Measurements from ENCODE around the gene LHB. TPM values are rescaled to one million over a fixed set of nuclear protein-coding genes. Genes with fewer than 3 reads are reported as not detected.

Gene LHB
- total and polyA plus RNA-seq, 7 experiments from 2014 or later = not detected

- CTCF ChIA-PET = interaction anchor here (1.0 kb wide), 1 partner anchor 29 kb away, joined by 4 read pairs; no protein-coding TSS in a partner anchor
- H3K9me3 ChIP-seq (ENCODE audit: control insufficient read depth in 2 of 3, low read length in 3 of 3) = no peaks in the 10 kb centered on the region
- H3K9me3 Mint-ChIP-seq = peaks cover 0 to 2% (median 0%) of the 10 kb centered on the region in 11 donors
- peaks cover 0 to 25% (median 9%) of the 10 kb centered on the region in 5 donors for H3K36me3 Mint-ChIP-seq
- peaks cover 0 to 26% (median 2%) of the 10 kb centered on the region in 3 experiments for H3K36me3 ChIP-seq (ENCODE audit: control insufficient read depth in 2 of 3, insufficient read depth in 3 of 3, low read length in 3 of 3)
- peaks cover 22 to 34% (median 29%) of the 10 kb centered on the region in 7 donors for H3K4me1 Mint-ChIP-seq
- no peak overlapping the region for H3K4me3 ChIP-seq (ENCODE audit: low read length)
- ATAC-seq (no peak), DNase-seq (no peak)
- no peak overlapping the region for H3K27ac Mint-ChIP-seq
- intact Hi-C loops (cut with micrococcal nuclease) = no loop called here
- H3K27ac ChIP-seq (ENCODE audit: low read depth, low read length) = no peak overlapping the region
- H3K4me3 Mint-ChIP-seq = no peak overlapping the region
- no peaks in the 10 kb centered on the region for H3K27me3 Mint-ChIP-seq
- no peaks in the 10 kb centered on the region for H3K27me3 ChIP-seq (ENCODE audit: control insufficient read depth in 2 of 2, insufficient read depth in 2 of 2, low read length in 2 of 2)
- H3K4me1 ChIP-seq (ENCODE audit: control insufficient read depth in 2 of 2, insufficient read depth in 2 of 2, low read length in 2 of 2) = peaks cover 11 to 12% of the 10 kb centered on the region in 2 donors
- POLR2A ChIA-PET = no interaction called here
Measured at GRCh38 chr19:48988860-48989259, 28.0 kb downstream of the LHB start.

DNA sequence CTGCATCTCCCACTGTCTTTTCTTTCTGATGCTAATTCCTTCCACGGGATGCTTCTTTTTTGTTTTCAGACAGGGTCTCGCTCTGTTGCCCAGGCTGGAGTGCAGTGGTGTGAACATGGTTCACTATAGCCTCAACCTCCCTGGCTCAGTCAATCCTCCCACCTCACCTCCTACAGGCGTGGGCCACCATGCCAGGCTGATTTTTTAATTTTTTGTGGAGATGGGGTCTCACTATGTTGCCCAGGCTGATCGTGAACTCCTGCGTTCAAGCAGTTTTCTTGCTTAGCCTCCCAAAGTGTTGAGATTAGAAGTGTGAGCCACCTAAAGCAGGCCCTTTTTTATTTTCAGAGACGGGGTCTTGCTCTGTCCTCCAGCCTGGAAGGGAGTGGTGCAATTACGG lies 28.6 kb downstream of the LHB start:
- no peak overlapping the region for H3K27ac ChIP-seq (ENCODE audit: low read depth, low read length)
- H3K4me1 Mint-ChIP-seq = peaks cover 18 to 28% (median 25%) of the 10 kb centered on the region in 7 donors
- H3K27me3 ChIP-seq (ENCODE audit: control insufficient read depth in 2 of 2, insufficient read depth in 2 of 2, low read length in 2 of 2) = no peaks in the 10 kb centered on the region
- H3K9me3 ChIP-seq (ENCODE audit: control insufficient read depth in 2 of 3, low read length in 3 of 3) = no peaks in the 10 kb centered on the region
- H3K36me3 Mint-ChIP-seq = peaks cover 2 to 24% (median 13%) of the 10 kb centered on the region in 5 donors
- H3K4me1 ChIP-seq (ENCODE audit: control insufficient read depth in 2 of 2, insufficient read depth in 2 of 2, low read length in 2 of 2) = peaks cover 10 to 11% of the 10 kb centered on the region in 2 donors
- H3K36me3 ChIP-seq (ENCODE audit: control insufficient read depth in 2 of 3, insufficient read depth in 3 of 3, low read length in 3 of 3) = peaks cover 0 to 26% (median 2%) of the 10 kb centered on the region in 3 experiments
- no peaks in the 10 kb centered on the region for H3K27me3 Mint-ChIP-seq
- intact Hi-C loops (cut with micrococcal nuclease) = no loop called here
- H3K27ac Mint-ChIP-seq = peak overlapping the region in 1 of 9 donors; percentile 38
- no peak overlapping the region for H3K4me3 ChIP-seq (ENCODE audit: low read length)
- CTCF ChIA-PET = interaction anchor here (1.0 kb wide), 1 partner anchor 29 kb away, joined by 4 read pairs; no protein-coding TSS in a partner anchor
- DNase-seq = no peak
- POLR2A ChIA-PET = no interaction called here
- ATAC-seq = no peak
- no peak overlapping the region for H3K4me3 Mint-ChIP-seq
- H3K9me3 Mint-ChIP-seq = peaks cover 0 to 2% (median 0%) of the 10 kb centered on the region in 11 donors

GRCh38 chr19:48987323-48987722 lies 29.6 kb downstream of the LHB start:
- ChIA-PET POLR2A (interaction anchor here (1.5 kb wide), 1 partner anchor 30 kb away, joined by 3 read pairs; no protein-coding TSS in a partner anchor), CTCF (no interaction called here)
- DNase-seq (no peak), ATAC-seq (no peak)
- no peaks in the 10 kb centered on the region for H3K27me3 ChIP-seq (ENCODE audit: control insufficient read depth in 2 of 2, insufficient read depth in 2 of 2, low read length in 2 of 2)
- Mint-ChIP-seq H3K4me3 (no peak overlapping the region), H3K4me1 (peaks cover 16 to 23% (median 22%) of the 10 kb centered on the region in 7 donors), H3K9me3 (peaks cover 0 to 2% (median 0%) of the 10 kb centered on the region in 11 donors), H3K36me3 (peaks cover 4 to 27% (median 14%) of the 10 kb centered on the region in 5 donors), H3K27ac (no peak overlapping the region), H3K27me3 (no peaks in the 10 kb centered on the region)
- intact Hi-C loops (cut with micrococcal nuclease) = no loop called here
- H3K9me3 ChIP-seq (ENCODE audit: control insufficient read depth in 2 of 3, low read length in 3 of 3) = no peaks in the 10 kb centered on the region
- peaks cover 9% of the 10 kb centered on the region in 2 donors for H3K4me1 ChIP-seq (ENCODE audit: control insufficient read depth in 2 of 2, insufficient read depth in 2 of 2, low read length in 2 of 2)
- peaks cover 0 to 36% (median 2%) of the 10 kb centered on the region in 3 experiments for H3K36me3 ChIP-seq (ENCODE audit: control insufficient read depth in 2 of 3, insufficient read depth in 3 of 3, low read length in 3 of 3)
- no peak overlapping the region for H3K4me3 ChIP-seq (ENCODE audit: low read length)
- H3K27ac ChIP-seq (ENCODE audit: low read depth, low read length) = no peak overlapping the region

- Histone ChIP-seq H3K36me3 (ENCODE audit: control insufficient read depth in 2 of 3, insufficient read depth in 3 of 3, low read length in 3 of 3) (peaks cover 0 to 42% (median 2%) of the 10 kb centered on the region in 3 experiments), H3K9me3 (ENCODE audit: control insufficient read depth in 2 of 3, low read length in 3 of 3) (no peaks in the 10 kb centered on the region), H3K27ac (ENCODE audit: low read depth, low read length) (no peak overlapping the region), H3K27me3 (ENCODE audit: control insufficient read depth in 2 of 2, insufficient read depth in 2 of 2, low read length in 2 of 2) (no peaks in the 10 kb centered on the region), H3K4me1 (ENCODE audit: control insufficient read depth in 2 of 2, insufficient read depth in 2 of 2, low read length in 2 of 2) (no peaks in the 10 kb centered on the region), H3K4me3 (ENCODE audit: low read length) (no peak overlapping the region)
- no peak for ATAC-seq
- peaks cover 4 to 33% (median 14%) of the 10 kb centered on the region in 5 donors for H3K36me3 Mint-ChIP-seq
- H3K4me1 Mint-ChIP-seq = peaks cover 11 to 17% (median 15%) of the 10 kb centered on the region in 7 donors
- POLR2A ChIA-PET = interaction anchor here (0.9 to 1.5 kb wide), 2 partner anchors 21 to 32 kb away, joined by 3 read pairs; partner anchors contain the start of gene FTL
- DNase-seq = no peak
- CTCF ChIA-PET = interaction anchor here (0.6 kb wide), 2 partner anchors 263 to 350 kb away, joined by 3 read pairs; no protein-coding TSS in a partner anchor
- intact Hi-C loops (cut with micrococcal nuclease) = no loop called here
- no peak overlapping the region for H3K4me3 Mint-ChIP-seq
- peaks cover 0 to 2% (median 0%) of the 10 kb centered on the region in 11 donors for H3K9me3 Mint-ChIP-seq
- H3K27ac Mint-ChIP-seq = no peak overlapping the region
- no peaks in the 10 kb centered on the region for H3K27me3 Mint-ChIP-seq
Measured at GRCh38 chr19:48986211-48986610, 30.7 kb downstream of the LHB start.

GRCh38 chr19:48985711-48986110 lies 31.2 kb downstream of the LHB start:
- CTCF ChIA-PET = no interaction called here
- peaks cover 4 to 33% (median 14%) of the 10 kb centered on the region in 5 donors for H3K36me3 Mint-ChIP-seq
- H3K4me3 ChIP-seq (ENCODE audit: low read length) = no peak overlapping the region

GRCh38 chr19:48982280-48982679 lies 34.6 kb downstream of the LHB start:
- peaks cover 4 to 35% (median 7%) of the 10 kb centered on the region in 5 donors for H3K36me3 Mint-ChIP-seq
- DNase-seq (no peak), ATAC-seq (no peak)
- Histone ChIP-seq H3K9me3 (ENCODE audit: control insufficient read depth in 2 of 3, low read length in 3 of 3) (no peaks in the 10 kb centered on the region), H3K4me1 (ENCODE audit: control insufficient read depth in 2 of 2, insufficient read depth in 2 of 2, low read length in 2 of 2) (no peaks in the 10 kb centered on the region), H3K27ac (ENCODE audit: low read depth, low read length) (no peak overlapping the region), H3K36me3 (ENCODE audit: control insufficient read depth in 2 of 3, insufficient read depth in 3 of 3, low read length in 3 of 3) (peaks cover 0 to 35% (median 12%) of the 10 kb centered on the region in 3 experiments), H3K4me3 (ENCODE audit: low read length) (no peak overlapping the region), H3K27me3 (ENCODE audit: control insufficient read depth in 2 of 2, insufficient read depth in 2 of 2, low read length in 2 of 2) (no peaks in the 10 kb centered on the region)
- H3K27ac Mint-ChIP-seq = no peak overlapping the region
- H3K4me3 Mint-ChIP-seq = no peak overlapping the region
- intact Hi-C loops (cut with micrococcal nuclease) = no loop called here
- peaks cover 0 to 9% (median 0%) of the 10 kb centered on the region in 7 donors for H3K4me1 Mint-ChIP-seq
- POLR2A ChIA-PET = interaction anchor here (4.9 kb wide), 1 partner anchor 11 kb away, joined by 22 read pairs; the partner anchor contains the start of genes GYS1 and RUVBL2
- H3K27me3 Mint-ChIP-seq = no peaks in the 10 kb centered on the region
- CTCF ChIA-PET = no interaction called here
- no peaks in the 10 kb centered on the region for H3K9me3 Mint-ChIP-seq

More at GRCh38 chr19:48985711-48986110, 31.2 kb downstream of the LHB start:
- POLR2A ChIA-PET = interaction anchor here (0.9 kb wide), 1 partner anchor 20 kb away, joined by 3 read pairs; the partner anchor contains the start of gene FTL
- H3K27ac Mint-ChIP-seq = no peak overlapping the region
- H3K4me1 Mint-ChIP-seq = peaks cover 6 to 13% (median 10%) of the 10 kb centered on the region in 7 donors
- H3K9me3 ChIP-seq (ENCODE audit: control insufficient read depth in 2 of 3, low read length in 3 of 3) = no peaks in the 10 kb centered on the region
- no peaks in the 10 kb centered on the region for H3K4me1 ChIP-seq (ENCODE audit: control insufficient read depth in 2 of 2, insufficient read depth in 2 of 2, low read length in 2 of 2)
- peaks cover 0 to 39% (median 2%) of the 10 kb centered on the region in 3 experiments for H3K36me3 ChIP-seq (ENCODE audit: control insufficient read depth in 2 of 3, insufficient read depth in 3 of 3, low read length in 3 of 3)
- no peak for ATAC-seq
- H3K9me3 Mint-ChIP-seq = peaks cover 0 to 2% (median 0%) of the 10 kb centered on the region in 11 donors
- H3K4me3 Mint-ChIP-seq = no peak overlapping the region
- intact Hi-C loops (cut with micrococcal nuclease) = no loop called here
- DNase-seq = no peak
- H3K27ac ChIP-seq (ENCODE audit: low read depth, low read length) = no peak overlapping the region
- H3K27me3 ChIP-seq (ENCODE audit: control insufficient read depth in 2 of 2, insufficient read depth in 2 of 2, low read length in 2 of 2) = no peaks in the 10 kb centered on the region
- H3K27me3 Mint-ChIP-seq = no peaks in the 10 kb centered on the region
